ENCODE data around the gene FBXO40.

Gene FBXO40

GRCh38 chr3:121662742-121663141 is 69.6 kb downstream of the FBXO40 start:
- DNase-seq (ENCODE audit: low read depth, low spot score), result no peak
- H3K4me3 ChIP-seq (ENCODE audit: low read depth, low read length), result no peak overlapping the region
- TF ChIP-seq, protein P1, sequence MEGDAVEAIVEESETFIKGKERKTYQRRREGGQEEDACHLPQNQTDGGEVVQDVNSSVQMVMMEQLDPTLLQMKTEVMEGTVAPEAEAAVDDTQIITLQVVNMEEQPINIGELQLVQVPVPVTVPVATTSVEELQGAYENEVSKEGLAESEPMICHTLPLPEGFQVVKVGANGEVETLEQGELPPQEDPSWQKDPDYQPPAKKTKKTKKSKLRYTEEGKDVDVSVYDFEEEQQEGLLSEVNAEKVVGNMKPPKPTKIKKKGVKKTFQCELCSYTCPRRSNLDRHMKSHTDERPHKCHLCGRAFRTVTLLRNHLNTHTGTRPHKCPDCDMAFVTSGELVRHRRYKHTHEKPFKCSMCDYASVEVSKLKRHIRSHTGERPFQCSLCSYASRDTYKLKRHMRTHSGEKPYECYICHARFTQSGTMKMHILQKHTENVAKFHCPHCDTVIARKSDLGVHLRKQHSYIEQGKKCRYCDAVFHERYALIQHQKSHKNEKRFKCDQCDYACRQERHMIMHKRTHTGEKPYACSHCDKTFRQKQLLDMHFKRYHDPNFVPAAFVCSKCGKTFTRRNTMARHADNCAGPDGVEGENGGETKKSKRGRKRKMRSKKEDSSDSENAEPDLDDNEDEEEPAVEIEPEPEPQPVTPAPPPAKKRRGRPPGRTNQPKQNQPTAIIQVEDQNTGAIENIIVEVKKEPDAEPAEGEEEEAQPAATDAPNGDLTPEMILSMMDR (IDR thresholded peaks at IDR 0.05; ENCODE audit: insufficient read depth, low read length, missing control alignments), result no peak
- ChIA-PET CTCF (interaction anchor here (1.3 kb wide), 1 partner anchor 18 kb away, joined by 4 read pairs; no protein-coding TSS in a partner anchor), POLR2A (no interaction called here)

DNA sequence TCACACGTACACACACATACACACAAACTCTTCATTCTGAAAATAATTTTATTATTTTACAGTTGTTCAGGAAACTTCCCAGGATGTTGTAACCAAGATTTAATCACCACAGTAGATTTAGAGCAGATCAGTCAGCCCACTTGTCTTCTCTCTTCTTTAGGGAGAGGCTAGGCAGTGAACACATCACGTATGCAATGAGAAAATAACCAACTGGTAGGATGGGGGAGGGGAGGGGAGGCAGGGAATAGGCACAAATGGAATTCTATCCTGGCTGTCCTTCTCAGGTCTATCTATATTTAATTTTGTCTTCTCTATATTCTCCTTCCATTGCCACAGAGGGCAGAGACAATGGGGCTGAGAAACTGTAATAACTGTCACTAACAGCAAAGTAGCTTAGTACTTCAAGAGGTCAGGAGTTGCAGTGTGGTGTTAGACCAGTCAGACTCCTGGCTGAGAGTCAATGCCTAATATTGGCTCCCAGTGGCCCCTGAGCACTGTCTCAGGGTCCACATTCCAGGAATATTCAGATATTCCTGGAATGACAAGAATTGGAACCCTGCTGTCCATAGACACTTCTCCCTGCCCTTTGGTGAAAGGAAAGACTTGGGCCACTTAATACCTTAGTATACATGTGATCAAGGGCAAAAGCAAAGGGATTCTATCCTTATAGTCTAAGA is 70.1 kb downstream of the FBXO40 start:
- POLR2A ChIA-PET, result no interaction called here
- H3K4me3 ChIP-seq (ENCODE audit: low read depth, low read length), result no peak overlapping the region
- TF ChIP-seq, protein P1 (IDR thresholded peaks at IDR 0.05; ENCODE audit: insufficient read depth, low read length, missing control alignments), result no peak
- DNase-seq (ENCODE audit: low read depth, low spot score), result no peak
- CTCF ChIA-PET, result interaction anchor here (1.3 kb wide), 1 partner anchor 18 kb away, joined by 4 read pairs; no protein-coding TSS in a partner anchor

DNA sequence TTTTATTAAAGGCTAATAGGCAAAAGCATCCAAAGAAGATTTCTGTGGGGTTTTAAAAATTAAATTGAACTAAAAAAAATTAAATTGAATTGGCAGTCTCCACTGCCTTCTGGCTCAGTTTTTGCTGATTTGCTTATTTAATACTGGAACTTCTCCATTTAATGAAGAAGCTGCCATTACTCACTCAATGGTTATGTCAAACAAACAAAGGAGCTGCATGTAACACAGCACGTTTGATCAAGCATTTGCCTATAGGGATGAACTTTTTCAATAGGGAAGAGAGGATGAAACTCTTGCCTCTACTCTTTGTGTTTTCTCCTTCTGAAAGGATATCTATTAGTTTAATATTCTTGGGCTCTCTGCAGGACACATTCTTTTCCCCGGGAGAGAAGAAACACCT is 72.3 kb downstream of the FBXO40 start:
- TF ChIP-seq, protein P1 (IDR thresholded peaks at IDR 0.05; ENCODE audit: insufficient read depth, low read length, missing control alignments), result no peak
- DNase-seq (ENCODE audit: low read depth, low spot score), result no peak
- ChIA-PET POLR2A (no interaction called here), CTCF (no interaction called here)
- no peak overlapping the region for H3K4me3 ChIP-seq (ENCODE audit: low read depth, low read length)

DNA sequence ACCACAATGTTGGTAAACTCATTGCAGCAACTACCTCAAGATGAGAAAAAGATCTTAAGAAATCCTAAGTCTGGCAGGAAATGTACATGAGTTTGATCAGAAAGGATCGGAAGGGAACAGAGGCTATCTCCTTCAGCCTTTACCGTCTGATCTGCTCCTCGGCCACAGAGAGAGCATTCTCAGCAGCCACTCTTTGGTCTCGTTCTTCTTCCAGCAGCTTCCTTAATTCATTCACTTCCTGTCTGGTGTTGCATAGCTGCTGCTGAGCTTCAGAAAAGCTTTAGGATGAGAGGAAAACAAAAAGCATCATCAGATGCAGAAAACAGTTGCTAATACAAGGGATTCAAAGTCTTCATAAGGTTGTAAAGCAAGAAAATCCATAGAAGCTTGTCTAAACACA is 74.2 kb downstream of the FBXO40 start:
- no peak overlapping the region for H3K4me3 ChIP-seq (ENCODE audit: low read depth, low read length)
- TF ChIP-seq, protein P1 (IDR thresholded peaks at IDR 0.05; ENCODE audit: insufficient read depth, low read length, missing control alignments), result no peak
- CTCF ChIA-PET, result interaction anchor here (0.8 kb wide), 1 partner anchor 93 kb away, joined by 3 read pairs; no protein-coding TSS in a partner anchor
- POLR2A ChIA-PET, result no interaction called here
- DNase-seq (ENCODE audit: low read depth, low spot score), result no peak

- no peak for DNase-seq (ENCODE audit: low read depth, low spot score)
- POLR2A ChIA-PET, result no interaction called here
- TF ChIP-seq, protein P1 (IDR thresholded peaks at IDR 0.05; ENCODE audit: insufficient read depth, low read length, missing control alignments), result no peak
- CTCF ChIA-PET, result no interaction called here
- no peak overlapping the region for H3K4me3 ChIP-seq (ENCODE audit: low read depth, low read length)
Measured at GRCh38 chr3:121670676-121671075, 77.5 kb downstream of the FBXO40 start.

DNA sequence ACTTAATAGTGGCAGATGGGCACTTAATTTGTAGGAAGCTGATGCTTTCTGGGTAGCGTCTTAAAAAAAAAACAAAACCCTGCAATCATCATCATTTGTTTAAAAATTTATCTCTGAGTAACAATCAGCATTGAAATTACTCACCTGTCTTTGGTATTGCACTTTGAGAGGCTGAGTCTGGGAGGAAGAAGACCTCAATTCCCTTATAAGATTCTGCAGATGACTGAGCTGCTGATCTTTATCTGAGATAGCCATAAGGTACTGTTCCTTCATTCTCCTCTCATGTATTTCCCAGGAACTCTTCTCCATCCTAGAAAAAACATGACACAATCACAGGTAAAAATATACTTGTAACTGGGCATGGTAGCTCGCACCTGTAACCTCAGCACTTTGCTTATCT is 84.0 kb downstream of the FBXO40 start:
- TF ChIP-seq, protein P1 (IDR thresholded peaks at IDR 0.05; ENCODE audit: insufficient read depth, low read length, missing control alignments), result no peak
- CTCF ChIA-PET, result no interaction called here
- POLR2A ChIA-PET, result no interaction called here
- no peak overlapping the region for H3K4me3 ChIP-seq (ENCODE audit: low read depth, low read length)
- no peak for DNase-seq (ENCODE audit: low read depth, low spot score)
